G401 (cell line): Measurements from ENCODE around the gene SBNO1. TPM values are rescaled to one million over a fixed set of nuclear protein-coding genes. Genes with fewer than 3 reads are reported as not detected.
"Not testable (repeated sequence)": the region's sequence is repeated elsewhere in the genome, so short reads cannot be mapped to it uniquely, and the experiment has no call there.

Experiments
- DNase-seq: peaks from one replicate; pipeline ENCODE4 v3.0.0-alpha.2; 2015; ENCODE audit warnings: low spot score
- in situ Hi-C: cut with HindIII; loops from 2 replicates; pipeline ENCODE4 v1.10.0; 2016; ENCODE audit warnings: low sequenced_read_pairs, mixed read lengths
- total RNA-seq: library from RNA; depleted of rRNA; stranded (reverse); fragments of >200 nt; shearing (Covaris generic); gene quantifications from 2 replicates; pipeline ENCODE4 v1.2.3, GENCODE V29; 2014; rRNA removed

Gene SBNO1
- total RNA-seq, 1 experiment from 2014 or later, result 16.0 TPM

DNA sequence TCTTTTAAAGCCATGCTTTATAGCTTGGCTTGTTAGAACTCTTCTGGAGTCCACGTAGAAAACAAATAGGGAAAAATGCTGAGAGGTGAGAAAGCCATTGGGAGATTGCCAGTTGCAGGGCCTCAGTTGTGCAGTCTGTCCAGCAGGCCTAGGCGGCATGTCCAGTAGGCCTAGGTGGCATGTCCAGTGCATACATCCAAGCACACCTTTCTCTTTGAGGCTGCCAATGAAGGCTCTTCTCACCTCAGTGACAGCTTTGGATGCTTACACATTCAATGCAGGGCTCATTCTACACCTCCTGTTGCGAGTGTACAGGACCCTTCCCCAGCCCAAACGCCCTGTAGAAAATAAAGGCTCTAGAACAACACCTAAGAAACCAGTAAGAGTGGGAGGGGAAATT, 106.1 kb downstream of the SBNO1 start:
- in situ Hi-C loops, result no loop called here
- DNase-seq, result no peak

DNA sequence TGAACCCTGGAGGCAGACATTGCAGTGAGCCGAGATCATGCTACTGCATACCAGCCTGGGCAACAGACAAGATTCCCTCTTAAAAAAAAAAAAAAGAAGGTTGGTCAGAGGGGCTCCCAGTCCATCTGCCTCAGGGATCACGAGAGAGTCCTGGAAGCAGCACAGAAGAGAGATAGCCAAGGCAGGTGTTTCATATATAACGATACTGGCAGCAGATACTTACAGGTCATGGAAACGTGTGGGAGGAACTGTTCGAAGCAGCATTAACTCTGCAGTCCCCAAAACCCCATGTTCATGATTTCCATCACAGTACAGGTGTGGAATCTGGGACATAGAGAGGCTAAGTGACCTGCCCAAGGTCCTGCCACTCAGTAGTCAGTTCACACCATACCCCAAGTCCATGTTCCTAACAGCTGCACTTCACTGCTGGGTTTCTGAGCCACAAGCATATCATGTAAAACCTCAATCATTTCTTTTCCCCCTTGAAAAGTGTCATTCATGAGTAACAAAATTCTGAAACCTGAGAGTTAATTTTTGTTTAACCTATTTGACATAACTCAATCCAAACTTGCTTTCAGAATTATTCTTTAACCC, 109.7 kb downstream of the SBNO1 start:
- no peak for DNase-seq
- in situ Hi-C loops, result no loop called here

- in situ Hi-C loops, result no loop called here
- DNase-seq, result peak; percentile 91
These were observed 110.8 kb downstream of the SBNO1 start for GRCh38 chr12:123253641-123254459.

DNA sequence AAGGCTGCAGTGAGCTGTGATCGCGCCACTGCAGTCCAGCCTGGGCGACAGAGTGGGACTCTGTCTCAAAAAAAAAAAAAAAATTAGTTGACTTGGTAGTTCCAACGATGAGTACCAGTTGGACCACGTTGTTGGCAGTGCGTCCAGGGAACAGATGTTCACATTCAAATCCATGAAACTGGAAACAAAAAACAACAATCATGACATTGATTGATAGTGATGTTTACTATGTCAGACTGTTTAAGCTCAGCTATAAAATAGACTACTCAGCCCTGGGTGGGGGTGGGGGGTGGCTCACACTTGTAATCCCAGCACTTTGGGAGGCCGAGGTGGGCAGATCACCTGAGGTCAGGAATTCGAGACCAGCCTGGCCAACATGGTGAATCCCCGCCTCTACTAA, 112.3 kb downstream of the SBNO1 start:
- in situ Hi-C loops, DNase-seq: not testable (repeated sequence)

DNA sequence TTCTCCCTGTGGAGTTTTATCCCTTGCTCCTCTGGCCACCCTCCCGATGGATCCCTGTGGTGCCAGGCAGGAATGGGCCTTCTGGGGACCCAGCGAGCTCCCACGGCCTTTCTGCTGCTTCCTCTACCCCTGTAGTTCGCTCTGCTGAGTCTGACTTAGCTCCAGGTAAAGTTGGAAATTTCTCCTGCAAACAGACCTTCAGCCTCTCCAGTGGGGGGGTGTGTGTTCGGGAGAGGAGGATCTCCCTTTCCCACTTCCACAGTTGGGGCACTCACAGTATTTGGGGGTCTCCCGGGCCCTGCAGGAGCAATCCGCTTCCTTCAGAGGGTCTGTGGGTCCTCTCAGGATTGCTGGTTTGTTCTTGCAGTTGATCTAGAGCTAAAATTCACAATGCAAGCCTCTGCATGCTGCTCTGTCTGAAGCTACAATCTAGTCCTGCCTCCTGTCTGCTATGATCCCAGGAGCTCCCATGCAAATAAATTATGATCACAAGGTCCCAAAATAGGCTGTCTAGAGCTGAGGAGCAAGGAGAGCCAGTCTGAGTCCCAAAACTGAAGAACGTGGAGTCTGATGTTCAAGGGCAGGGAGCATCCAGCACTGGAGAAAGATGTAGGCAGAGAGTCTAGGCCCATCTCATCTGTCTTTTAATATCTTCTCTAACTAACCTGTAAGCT, 113.1 kb downstream of the SBNO1 start:
- in situ Hi-C loops, result no loop called here

DNA sequence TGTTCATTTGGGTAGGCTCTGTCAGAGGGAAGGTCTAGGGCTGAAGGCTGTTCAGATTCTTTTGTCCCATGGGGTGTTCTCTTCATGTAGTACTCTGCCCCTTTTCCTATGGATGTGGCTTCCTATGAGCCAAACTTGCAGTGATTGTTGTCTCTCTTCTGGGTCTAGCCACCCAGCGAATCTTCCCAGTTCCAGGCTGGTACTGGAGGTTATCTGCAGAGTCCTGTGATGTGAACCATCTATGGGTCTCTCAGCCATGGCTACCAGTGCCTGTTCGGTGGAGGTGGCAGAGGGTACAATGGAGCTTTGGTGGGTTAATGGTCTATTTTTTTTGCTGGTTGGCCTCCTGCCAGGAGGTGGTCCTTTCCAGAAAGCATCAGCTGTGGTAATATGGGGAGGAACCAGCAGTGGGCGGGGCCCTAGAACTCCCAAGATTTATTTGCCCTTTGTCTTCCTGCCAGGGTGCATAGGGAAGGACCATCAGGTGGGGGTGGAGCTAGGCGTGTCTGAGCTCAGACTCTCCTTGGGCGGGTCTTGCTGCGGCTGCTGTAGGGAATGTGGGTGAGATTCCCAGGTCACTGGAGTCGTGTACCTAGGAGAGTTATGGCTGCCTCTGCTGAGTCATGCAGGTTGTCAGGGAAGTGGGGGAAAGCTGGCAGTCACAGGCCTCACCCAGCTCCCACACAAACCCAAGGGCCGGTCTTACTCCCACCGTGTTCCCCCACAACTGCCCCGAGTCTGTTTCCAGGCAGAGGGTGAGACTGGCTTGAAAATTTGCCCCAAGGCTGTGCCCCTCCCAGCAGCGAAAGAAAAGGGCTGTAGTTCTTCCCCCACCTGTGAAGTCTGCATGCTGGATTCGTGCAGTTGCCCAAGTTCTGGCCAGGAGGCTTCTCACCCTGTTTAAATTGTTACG, 113.9 kb downstream of the SBNO1 start:
- in situ Hi-C loops, result no loop called here
- DNase-seq, result no peak

More for the DNA sequence above, 113.1 kb downstream of the SBNO1 start:
- DNase-seq, result no peak

- DNase-seq, in situ Hi-C loops: not testable (repeated sequence)
These were observed 115.5 kb downstream of the SBNO1 start for GRCh38 chr12:123248996-123249741.

GRCh38 chr12:123248129-123248528, 116.5 kb downstream of the SBNO1 start:
- in situ Hi-C loops, DNase-seq: not testable (repeated sequence)

DNA sequence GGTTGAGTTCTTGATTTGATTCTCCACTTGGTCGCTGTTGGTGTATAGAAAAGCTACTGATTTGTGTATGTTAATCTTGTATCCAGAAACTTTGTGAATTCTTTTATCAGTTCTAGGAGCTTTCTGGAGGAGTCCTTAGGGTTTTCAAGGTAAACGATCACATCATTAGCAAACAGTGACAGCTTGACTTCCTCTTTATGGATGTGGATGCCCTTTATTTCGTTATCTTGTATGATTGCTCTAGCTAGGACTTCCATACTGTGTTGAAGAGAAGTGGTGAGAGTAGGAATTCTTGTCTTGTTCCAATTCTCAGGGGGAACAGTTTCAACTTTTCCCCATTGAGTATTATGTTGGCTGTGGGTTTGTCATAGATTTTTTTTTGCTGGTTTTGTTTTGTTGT, 119.0 kb downstream of the SBNO1 start:
- DNase-seq, result no peak
- in situ Hi-C loops, result no loop called here

- in situ Hi-C loops, result no loop called here
- no peak for DNase-seq
These were observed 120.9 kb downstream of the SBNO1 start for GRCh38 chr12:123243671-123244262.

GRCh38 chr12:123242116-123242904, 122.3 kb downstream of the SBNO1 start:
- in situ Hi-C loops, result no loop called here
- DNase-seq, result peak; percentile 90

Other genes with a start within 250 kb of the SBNO1 start
- 0.06 and 1.9 TPM in 2 replicates for gene PITPNM2, start 213.8 kb downstream of the SBNO1 start, total RNA-seq
- gene MPHOSPH9, start 131.7 kb downstream of the SBNO1 start, total RNA-seq, result 43.2 and 52.6 TPM in 2 replicates
- 13.5 and 17.5 TPM in 2 replicates for gene MTRFR, start 131.4 kb downstream of the SBNO1 start, total RNA-seq
- gene CDK2AP1, start 93.0 kb downstream of the SBNO1 start, total RNA-seq, result 132 and 223 TPM in 2 replicates
- gene KMT5A, start 19.3 kb upstream of the SBNO1 start, total RNA-seq, result 24.1 and 58.2 TPM in 2 replicates
- gene RILPL2, start 71.8 kb upstream of the SBNO1 start, total RNA-seq, result 5.0 and 7.4 TPM in 2 replicates
- gene SNRNP35, start 93.3 kb upstream of the SBNO1 start, total RNA-seq, result 6.3 and 9.1 TPM in 2 replicates
- gene RILPL1, start 168.9 kb upstream of the SBNO1 start, total RNA-seq, result 22.2 and 38.2 TPM in 2 replicates
- 259 and 337 TPM in 2 replicates for gene TMED2, start 219.7 kb upstream of the SBNO1 start, total RNA-seq
- 26.8 and 29.3 TPM in 2 replicates for gene DDX55, start 237.3 kb upstream of the SBNO1 start, total RNA-seq